Activated CD4-positive, alpha-beta T cell treated with anti-CD3 and anti-CD28 coated beads, Interleukin-2, amount 50 U/mL, for 24 hours (primary cell): ENCODE data around the gene DRD2.
"Not testable (repeated sequence)": the region's sequence is repeated elsewhere in the genome, so short reads cannot be mapped to it uniquely, and the experiment has no call there.

Source experiments
- DNase-seq, 2 donors: peaks; one replicate each; pipeline ENCODE4 v3.0.0-alpha.2; 2020; ENCODE audit warnings: low read depth in 1 of 2, low spot score in 1 of 2

Gene DRD2

DNA sequence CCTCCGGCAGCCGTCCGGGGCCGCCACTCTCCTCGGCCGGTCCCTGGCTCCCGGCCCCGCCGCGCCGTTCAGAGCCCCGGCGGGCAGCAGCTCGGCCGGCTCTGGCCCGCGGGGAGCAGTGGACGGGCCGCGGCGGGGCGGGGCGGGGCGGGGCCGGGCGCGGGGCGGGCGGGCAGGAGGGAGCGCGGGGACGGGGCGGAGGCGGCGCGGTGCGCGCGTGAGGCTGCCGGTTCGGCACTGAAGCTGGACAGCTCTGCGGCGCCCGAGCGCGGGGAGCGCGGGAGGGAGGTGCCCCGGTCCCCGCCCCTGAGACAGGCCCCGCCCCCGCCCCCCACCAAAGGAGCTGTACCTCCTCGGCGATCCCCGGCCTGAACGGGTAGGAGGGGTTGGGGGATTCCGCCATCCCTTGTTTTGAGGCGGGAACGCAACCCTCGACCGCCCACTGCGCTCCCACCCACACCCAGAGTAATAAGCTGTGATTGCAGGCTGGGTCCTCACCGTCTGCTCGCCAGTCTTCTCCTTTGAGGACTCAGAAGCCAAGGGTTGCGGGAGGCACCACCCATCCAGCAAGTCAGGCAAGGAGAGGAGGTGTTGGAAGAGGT is at the start of gene DRD2:
DRD2 (minus strand) TSS at position 239 of the 602 bp plus-strand sequence. CDS start 50,747 bp downstream, outside the sequence.
- no peak for DNase-seq

DNA sequence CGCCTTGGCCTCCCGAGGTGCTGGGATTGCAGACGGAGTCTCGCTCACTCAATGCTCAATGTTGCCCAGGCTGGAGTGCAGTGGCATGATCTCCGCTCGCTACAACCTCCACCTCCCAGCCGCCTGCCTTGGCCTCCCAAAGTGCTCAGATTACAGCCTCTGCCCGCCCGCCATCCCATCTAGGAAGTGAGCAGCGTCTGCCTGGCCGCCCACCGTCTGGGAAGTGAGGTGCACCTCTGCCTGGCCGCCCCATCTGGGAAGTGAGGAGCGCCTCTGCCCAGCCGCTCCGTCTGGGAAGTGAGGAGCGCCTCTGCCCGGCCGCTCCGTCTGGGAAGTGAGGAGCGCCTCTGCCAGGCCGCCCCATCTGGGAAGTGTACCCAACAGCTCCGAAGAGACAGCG is 48.7 kb upstream of the DRD2 start:
- DNase-seq, result not testable (repeated sequence)

DNA sequence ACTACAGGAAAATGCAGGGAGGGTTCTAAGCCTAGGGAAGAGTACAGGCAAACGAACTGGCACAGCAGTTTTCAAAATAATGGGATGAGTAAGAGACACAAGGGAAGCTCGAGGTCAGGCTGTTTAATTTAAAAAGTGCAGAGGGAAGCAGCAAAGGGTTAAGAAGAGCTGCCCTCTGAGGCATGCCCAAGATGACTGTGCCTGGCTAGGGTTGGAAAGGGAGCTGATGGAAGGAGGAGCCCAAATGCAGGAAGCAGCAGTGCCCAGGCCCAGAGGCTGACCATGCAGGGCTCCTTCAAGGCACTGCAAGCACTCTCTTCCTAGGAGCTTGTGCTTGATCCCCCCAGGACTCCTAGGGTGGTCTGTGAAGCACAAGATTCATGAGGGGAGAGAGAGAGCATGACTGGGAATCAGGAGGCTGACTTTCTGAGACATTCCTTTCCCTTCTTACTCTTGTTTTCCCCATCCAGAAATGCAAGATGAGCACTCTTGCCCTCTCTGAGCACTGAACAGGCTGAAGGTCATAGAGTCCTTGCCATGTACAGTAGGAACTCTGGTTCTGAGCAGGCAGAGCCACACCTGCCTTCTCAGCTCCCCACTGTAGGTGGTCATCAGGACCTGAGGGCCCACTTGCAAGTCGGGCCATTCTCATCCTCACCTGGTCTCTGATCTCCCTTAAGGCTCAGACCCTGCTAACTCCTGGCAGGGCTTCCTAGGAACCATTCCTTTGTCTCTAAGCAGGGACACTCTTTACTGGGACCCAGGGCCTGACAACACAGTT is 46.7 kb upstream of the DRD2 start:
- DNase-seq, result no peak

DNA sequence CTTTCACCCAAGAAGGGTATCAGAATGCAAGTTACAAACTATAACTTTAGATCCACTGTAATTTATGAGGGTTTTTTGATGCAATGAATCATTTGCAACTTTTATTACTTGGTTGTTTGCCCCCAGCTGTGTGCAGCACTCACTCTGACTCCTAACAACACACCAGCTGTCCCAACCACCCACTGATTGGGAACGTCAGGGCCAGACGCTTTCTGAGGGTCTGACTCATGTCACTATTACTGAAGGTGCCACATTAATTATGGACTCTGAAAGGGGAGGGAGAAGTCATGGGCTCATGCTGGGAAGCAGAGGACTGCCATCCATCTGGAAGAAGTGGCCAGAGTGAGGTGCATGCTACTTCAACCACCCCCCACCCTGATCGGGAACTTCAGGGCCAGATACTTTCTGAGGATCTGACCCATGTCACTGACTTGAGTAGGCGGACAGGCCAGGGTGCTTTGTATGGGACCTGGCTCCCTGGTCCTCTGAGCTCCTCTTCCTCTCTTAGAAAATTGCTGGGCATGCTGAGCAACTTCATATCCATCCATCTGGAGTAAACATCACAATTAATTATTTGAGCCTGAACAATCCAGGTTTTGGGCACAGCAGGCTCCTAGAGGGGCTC is 44.9 kb upstream of the DRD2 start:
- no peak for DNase-seq

DNA sequence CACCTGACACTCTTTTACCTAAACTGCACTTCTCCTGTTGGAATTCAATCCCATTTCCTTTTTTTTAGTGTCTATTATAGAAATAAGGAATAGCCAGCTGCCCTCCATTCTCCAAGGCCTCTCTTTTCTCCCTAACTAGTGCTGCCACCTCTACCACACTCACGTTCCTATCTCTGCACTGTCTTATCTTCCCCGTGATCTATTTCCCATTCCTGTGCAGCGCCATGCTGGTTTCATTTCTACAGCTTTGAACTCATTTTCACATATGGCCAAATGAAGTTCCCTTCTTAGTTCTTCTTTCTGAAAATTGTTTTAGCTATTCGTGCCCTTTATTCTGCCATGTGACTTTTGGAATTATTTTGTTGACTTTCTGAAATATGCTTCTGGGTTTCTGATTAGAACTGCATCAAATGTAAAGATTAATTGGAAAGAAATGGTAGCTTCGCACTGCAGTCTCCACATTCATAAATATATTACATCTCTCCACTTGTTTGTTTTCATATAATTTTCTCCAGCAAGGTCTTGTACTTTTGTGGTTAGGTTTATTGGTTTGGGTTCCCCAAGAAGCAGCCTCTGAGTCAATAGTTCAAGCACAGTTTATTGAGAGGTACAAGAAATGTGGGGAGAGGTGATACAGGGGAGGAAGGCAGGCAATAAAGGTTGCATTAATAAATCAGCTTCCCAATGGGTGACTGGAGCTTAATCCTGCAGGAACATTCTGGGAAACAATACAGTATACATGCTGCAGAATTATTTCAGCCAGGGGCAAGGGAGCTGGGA is 43.7 kb upstream of the DRD2 start:
- DNase-seq, result no peak

DNA sequence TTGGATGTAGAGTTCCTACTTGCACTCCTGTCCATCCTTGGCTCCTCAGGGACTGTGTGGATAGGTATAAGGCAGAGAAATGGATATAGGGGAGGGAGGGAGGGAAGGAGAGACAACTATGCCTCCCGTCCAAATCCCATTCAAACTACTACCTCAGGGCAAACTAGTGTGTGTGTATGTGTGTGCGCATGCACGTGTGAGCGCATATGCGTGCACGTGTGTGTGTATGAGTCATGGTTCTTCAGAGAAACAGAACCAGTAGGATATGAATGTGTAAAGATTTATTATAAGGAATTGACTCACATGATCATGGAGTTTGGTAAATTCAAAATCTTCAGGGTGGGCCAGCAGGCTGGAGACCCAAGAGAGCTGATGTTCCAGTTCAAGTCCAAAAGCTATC is 42.2 kb upstream of the DRD2 start:
- DNase-seq, result no peak

DNA sequence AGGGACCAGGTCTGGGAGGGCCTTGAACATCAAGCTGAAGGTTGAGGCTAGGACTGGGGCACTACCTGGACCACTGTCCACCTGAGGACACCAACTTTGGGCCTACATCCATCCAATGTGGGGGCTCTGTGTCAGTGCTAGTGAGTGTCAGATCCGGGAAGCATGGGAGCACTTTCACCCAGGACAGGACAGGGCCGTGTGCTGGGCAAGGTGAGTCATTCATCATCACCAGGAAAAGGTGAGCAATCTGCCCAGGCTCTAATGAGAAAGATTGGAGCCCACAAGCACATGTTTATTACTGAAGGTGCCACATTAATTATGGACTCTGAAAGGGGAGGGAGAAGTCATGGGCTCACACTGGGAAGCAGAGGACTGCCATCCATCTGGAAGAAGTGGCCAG is 39.7 kb upstream of the DRD2 start:
- DNase-seq, result no peak

DNA sequence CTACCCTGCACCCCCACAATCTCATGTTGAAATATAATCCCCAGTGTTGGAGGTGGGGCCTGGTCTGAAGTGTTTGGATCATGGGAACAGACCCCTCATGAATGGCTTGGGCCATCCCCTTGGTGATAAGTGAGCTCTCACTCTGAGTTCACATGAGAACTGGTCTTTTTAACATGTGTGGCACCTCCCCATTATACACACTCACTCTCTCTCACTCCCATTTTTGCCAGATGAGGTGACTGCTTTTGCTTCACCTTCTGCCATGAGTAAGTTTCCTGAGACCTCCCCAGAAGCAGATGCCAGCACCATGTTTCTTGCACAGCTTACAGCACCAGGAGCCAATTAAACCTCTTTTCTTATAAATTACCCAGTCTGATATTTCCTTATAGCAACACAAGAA is 32.1 kb upstream of the DRD2 start:
- DNase-seq, result no peak

DNA sequence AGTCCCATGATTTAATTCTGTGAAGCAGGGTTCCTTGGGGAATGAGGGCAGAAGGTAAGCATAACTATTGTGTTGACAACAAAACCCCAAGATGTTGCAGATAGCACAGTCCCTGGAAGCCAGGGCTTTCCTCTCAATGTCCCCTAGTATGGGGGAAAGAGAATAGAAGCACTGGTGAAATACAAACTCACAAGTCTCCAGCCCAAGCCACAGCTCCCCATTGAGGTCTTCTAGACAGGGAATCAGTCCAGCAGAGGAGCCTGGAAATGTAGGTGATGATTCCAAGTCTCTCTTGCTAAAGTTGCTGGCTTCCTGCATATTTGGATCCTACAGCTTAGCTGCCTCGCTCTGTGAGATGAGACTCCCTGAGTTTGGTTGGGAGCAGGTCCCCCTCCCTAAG is 31.7 kb upstream of the DRD2 start:
- DNase-seq, result no peak

DNA sequence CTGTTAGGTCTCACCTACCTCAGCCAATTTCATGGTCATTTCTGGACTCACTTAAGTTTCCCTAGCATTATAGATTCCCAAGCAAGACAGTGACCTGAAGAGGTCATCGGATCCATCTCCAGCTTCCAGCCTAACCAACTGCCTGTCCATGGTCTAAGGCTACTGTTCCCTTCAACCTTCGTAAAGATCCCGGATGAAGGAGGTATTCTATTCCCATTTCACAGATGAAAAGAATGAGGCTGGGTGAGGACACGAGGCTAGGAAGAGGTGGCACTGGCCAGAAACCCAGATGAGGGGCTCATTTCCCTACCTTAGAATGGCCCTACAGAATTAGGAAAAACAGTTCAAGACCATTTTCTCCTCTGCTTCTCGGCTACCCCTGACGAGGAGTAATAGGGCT is 31.3 kb upstream of the DRD2 start:
- DNase-seq, result no peak

DNA sequence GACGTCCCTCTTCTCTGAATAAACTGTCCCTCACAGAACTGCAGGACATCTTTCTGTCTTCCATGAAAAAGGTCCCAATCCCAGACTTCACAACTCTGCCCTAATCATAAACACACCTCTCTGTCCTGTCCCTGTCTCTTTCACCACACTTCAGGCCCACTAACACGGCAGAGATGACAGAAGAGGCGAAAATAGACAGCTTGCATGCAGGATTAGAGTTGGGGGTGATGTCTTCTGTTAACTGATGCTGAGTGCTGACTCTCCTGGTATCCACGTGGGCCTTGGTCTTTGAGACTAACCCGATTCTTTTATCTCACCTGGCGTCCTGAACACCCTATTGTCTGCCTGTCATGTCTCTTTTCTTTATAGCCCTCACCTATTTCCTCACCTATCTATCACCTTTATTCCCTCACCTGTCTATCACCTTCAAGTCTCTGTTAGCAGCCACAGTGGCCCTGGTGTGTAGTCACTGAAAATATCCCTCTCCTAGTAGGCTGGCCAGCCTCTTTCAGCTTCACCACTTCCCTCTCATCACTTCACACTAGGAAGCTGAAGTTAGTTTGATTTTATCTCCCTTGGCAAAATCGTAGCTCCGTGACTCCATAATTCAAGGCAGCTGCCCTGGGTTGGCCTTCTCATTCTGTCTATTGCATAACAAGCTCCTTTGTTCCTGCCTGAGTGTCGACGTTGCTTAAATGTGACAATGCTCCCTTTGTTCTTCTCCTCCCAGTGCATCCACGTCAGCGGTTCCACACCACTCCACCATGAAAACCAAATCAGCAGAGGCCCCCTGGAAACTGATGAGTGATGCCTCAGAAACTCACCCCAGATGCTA is 30.6 kb upstream of the DRD2 start:
- no peak for DNase-seq

DNA sequence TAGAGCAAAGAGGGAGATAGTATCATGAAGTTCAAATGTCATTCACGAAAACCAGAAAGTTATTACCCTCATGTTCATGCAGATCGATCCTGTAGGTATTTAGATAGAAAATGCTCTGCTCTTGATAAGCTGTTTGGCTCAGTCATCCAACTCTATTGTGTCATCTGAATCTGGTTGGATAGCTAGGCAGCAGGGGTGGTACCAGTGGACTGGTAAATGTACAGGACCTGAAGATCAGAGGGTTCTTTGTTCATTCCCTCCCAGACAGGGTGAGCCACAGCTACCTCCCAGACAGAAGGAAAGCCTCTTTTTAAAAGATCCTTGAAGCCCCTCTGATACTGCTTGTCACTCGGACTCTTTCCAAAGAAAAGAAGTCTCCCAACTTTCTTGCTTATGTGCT is 29.8 kb upstream of the DRD2 start:
- no peak for DNase-seq

DNA sequence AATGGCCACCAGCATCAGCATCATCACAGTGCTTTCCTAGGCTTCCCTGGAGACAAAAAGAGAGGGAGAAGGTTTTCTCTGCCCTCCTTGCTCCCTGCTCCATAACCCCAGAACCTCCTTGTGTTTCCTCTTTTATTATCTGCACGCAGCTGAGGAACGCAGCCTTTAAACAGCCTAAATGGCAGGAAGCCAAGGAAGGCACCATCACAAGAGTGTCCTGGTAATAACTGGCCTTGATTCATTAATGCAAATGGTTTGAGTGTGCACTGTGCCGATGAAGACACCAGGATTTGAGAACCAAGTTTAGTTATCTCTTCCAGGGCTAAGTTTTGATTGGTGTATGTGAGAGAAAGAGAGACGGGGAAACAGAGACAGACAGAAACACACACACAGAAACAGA is 29.4 kb upstream of the DRD2 start:
- no peak for DNase-seq

DNA sequence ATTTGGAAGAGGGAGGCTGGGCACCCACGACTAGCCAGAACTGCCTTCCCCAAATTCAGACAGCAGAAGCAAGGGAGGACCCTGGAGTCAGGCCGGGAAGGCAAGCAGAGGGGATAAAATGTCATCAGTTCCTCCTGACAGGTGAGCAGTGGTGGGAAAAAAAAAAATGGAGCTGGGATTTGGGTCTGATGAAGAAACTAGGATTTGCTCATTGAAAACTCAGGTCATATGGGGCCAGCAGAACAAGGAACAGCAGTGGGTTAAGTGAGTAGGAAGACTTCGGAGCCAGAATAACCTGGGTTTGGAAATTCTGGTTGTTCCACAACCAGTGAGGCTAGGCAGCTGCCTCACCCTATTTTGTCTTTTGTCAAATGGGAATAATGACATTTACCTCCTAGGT is 28.9 kb upstream of the DRD2 start:
- no peak for DNase-seq

DNA sequence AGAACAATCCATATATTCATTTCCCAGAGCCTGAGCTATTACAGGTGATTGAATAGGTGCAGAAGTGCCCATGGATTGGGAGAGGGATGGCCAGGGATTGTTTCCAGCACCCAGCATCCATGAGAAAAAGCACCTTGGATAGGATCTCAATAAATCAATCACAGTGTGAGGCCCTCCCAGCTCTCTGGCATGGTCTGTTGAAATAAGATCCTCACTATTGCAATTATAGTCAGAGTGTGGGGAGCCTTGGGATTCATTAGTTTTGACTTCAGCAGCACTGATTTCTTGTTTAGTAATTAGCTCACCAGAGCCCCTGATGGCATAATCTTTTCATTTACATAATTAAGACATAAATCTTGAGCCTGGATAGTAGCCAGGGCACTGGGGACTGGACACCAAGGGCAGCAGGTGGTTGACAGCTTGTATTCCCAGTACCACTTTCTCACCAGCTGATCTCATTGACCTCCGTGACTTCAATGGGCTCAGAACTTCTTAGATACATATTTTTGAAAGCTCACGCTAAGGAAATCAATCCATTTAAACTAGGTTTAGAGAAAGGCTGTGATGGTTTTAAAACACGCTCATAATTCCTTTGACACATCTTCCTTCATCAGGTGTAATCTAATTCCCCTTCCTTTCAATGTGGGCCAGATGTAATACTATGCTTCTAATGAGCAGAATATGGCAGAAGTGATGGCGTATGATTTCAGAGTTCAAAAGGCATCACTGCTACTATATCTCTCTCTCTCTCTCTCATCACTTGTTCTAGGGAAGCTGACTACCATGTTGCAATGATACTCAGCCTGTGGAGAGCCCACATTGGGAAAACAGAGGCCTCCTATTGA is 22.1 kb upstream of the DRD2 start:
- no peak for DNase-seq

DNA sequence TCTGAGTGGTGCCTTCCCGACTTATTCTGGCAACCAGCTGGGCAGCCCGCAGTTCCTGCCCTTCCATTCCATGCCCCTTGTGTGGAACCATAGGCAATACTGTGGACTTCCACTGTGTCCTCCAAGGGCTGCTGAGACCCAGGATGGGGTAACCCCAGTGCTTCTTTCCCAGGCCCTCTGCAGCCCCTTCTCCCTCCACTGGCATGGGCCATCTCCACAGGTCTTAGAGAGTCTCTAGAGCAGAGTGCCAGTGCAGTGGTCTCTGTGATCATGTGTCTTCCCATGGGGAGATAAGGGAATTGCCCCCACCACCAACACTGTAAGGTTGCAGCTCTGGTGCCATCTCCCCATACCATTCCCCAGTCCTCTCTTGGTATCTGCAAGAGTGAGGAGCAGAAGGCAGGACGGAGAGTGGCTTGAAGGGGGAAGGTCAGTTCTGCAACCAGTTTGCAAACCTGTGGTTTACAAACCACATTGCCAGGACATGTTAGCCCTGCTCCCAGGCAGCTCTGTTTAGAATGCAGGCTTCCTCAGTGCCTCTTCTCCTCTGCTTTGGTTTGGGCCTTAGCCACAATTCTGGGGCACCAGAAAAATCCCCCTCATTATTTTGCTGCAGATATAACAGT is 20.9 kb upstream of the DRD2 start:
- DNase-seq, result no peak

DNA sequence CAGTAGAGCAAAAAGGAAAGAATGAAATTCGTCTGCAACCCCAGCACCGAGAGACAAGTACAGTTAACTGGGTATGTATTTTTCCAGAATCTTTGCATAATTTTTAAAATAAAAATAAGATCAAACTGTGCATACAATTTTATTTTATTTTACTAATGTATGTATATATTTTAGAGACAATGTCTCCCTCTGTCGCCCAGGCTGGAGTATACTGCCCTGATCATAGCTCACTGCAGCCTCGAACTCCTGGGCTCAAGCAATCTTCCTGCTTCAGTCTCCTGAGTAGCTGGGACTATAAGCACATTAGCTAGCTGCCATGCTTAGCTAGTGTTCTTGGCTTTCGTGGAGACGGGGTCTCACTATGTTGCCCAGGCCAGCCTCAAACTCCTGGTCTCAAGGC is 18.8 kb upstream of the DRD2 start:
- no peak for DNase-seq

DNA sequence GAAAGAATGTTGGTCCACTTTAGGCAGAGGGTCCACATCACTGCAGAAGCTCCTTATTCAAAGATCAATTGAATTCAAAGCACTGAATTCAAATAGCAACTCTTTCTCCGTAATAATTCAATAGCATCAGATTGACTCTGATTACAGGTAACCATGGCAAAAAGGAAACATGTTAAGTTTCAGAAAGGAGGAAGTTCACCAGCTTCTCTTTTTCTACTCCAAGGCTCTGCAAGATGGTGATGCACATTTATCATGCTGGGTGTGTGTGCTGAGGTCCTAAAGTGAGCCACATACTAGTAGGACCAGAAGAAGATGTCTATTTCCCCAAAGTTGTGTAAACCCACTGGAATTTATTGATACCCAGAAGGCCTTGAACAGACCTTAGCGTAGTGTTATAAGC is 18.0 kb upstream of the DRD2 start:
- DNase-seq, result no peak

DNA sequence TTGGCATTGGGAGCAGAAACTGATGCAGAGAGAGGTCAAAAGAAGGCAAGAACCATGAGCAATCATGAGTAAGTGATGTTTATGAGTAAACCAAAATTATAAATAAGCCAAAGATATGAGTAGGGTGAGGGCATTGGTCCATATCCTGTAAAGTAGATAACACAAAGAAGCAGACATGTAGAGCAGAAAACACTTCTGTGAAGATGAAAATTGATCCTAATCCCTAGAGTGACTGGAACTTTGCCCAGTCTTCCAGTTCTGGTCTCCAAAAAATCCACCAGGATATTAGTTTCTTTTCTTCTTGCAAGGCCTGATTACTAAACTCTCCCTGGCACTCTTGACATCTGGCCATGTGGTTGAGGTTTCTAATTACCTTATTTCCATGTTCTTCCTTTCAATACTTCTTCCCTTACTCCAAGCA is 13.7 kb upstream of the DRD2 start:
- no peak for DNase-seq

DNA sequence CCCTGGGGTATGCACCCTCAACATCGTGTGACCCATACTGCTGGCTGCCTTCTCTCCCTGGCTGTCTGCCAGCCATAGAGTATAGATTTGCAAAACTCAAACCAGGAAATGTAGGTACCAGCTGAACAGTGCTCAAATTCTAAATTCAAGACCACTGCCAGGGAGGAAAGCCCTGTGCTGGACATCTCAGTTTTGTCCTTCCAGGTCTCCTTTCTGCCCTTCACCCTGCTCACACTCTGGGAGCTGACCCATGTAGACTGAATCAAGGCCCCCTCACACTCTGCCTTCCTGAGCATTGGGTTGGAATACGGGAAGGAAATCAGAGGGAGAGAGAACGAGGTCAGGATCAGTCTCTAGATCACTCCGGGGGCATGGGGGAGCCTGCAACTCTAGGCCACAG is 12.4 kb upstream of the DRD2 start:
- DNase-seq, result no peak
